HepG2 (cell line): Measurements from ENCODE around the gene LSM10. TPM values are rescaled to one million over a fixed set of nuclear protein-coding genes. Genes with fewer than 3 reads are reported as not detected.

Source experiments
- IRF1 ChIP-seq: sonication (generic); formaldehyde crosslinking; IDR thresholded peaks from 2 replicates; pipeline ENCODE4 v1.4.0; 2020; ENCODE audit warnings: low read depth, mild to moderate bottlenecking, missing genetic modification reagents
- KDM3A ChIP-seq: IDR thresholded peaks from 2 replicates; pipeline ENCODE4 v1.6.1; 2018; ENCODE audit warnings: low read depth, missing compliant biosample characterization
- MLXIP ChIP-seq: sonication (generic); formaldehyde crosslinking; IDR thresholded peaks from 2 replicates; pipeline ENCODE4 v1.9.0; 2021; ENCODE audit warnings: missing genetic modification reagents, borderline replicate concordance
- NFATC3 ChIP-seq: sonication (generic); formaldehyde crosslinking; IDR thresholded peaks from 2 replicates; pipeline ENCODE4 v1.5.1; 2020; ENCODE audit warnings: mild to moderate bottlenecking, missing genetic modification reagents
- NR2F2 ChIP-seq: IDR thresholded peaks from 2 replicates; pipeline ENCODE4 v1.6.1; 2012; ENCODE audit warnings: low read depth, inconsistent platforms, borderline replicate concordance
- NRL ChIP-seq: sonication (generic); formaldehyde crosslinking; IDR thresholded peaks from 2 replicates; pipeline ENCODE4 v1.5.0; 2020; ENCODE audit warnings: missing genetic modification reagents, mild to moderate bottlenecking, moderate library complexity, borderline replicate concordance
- PAF1 ChIP-seq: IDR thresholded peaks from 2 replicates; pipeline ENCODE4 v1.6.1; 2016; ENCODE audit warnings: missing genetic modification reagents, missing compliant biosample characterization
- PHF8 ChIP-seq: sonication (generic); formaldehyde crosslinking; IDR thresholded peaks from 2 replicates; pipeline ENCODE4 v1.5.0; 2020; ENCODE audit warnings: missing genetic modification reagents
- RBFOX2 ChIP-seq: fragments of 200-400 bp; formaldehyde crosslinking; IDR thresholded peaks from 2 replicates; pipeline ENCODE4 v1.6.1; 2017; ENCODE audit warnings: low read depth, mild to moderate bottlenecking, low read length
- ZBTB26 ChIP-seq: IDR thresholded peaks from 2 replicates; pipeline ENCODE4 v1.6.1; 2016; ENCODE audit warnings: missing compliant biosample characterization, missing genetic modification reagents, borderline replicate concordance
- ZNF256 ChIP-seq: sonication (generic); formaldehyde crosslinking; conservative IDR thresholded peaks from 2 replicates; pipeline ENCODE4 v1.4.0; 2020; ENCODE audit warnings: missing genetic modification reagents
- ZNF510 ChIP-seq: sonication (generic); formaldehyde crosslinking; IDR thresholded peaks from 2 replicates; pipeline ENCODE4 v1.4.0; 2020; ENCODE audit warnings: low read depth, mild to moderate bottlenecking, missing genetic modification reagents
- ZNF687 ChIP-seq: sonication (generic); formaldehyde crosslinking; IDR thresholded peaks from 2 replicates; pipeline ENCODE4 v1.5.1; 2020; ENCODE audit warnings: mild to moderate bottlenecking, missing genetic modification reagents, moderate library complexity
- ZNF703 ChIP-seq: sonication (generic); formaldehyde crosslinking; IDR thresholded peaks from 2 replicates; pipeline ENCODE4 v1.5.1; 2020; ENCODE audit warnings: missing genetic modification reagents, mild to moderate bottlenecking, moderate library complexity, borderline replicate concordance
- ZNF746 ChIP-seq: sonication (generic); formaldehyde crosslinking; IDR thresholded peaks from 2 replicates; pipeline ENCODE4 v1.8.0; 2022; ENCODE audit warnings: mild to moderate bottlenecking, missing genetic modification reagents
- ZNF776 ChIP-seq: sonication (generic); formaldehyde crosslinking; IDR thresholded peaks from 2 replicates; pipeline ENCODE4 v1.4.0; 2020; ENCODE audit warnings: mild to moderate bottlenecking, missing genetic modification reagents
- polyA plus RNA-seq, 8 experiments: library from polyadenylated mRNA; depleted of rRNA in 3 of 8; stranded (reverse) in 7 of 8; unstranded in 1 of 8; fragments of >200 nt; fragmentation: Illumina TruSeq in 4 of 8; extraction: Trizol in 4 of 8; gene quantifications; 2 replicates each; pipeline versions ENCODE4 v1.2.1 to v1.2.3, GENCODE V29; 2011 to 2016; ENCODE audit warnings: low read depth in 4 of 8, missing spikeins in 1 of 8, mixed read lengths in 1 of 8; ENCODE audit not compliant: insufficient read depth in 1 of 8
- total RNA-seq, 5 experiments: library from RNA; depleted of rRNA; stranded (reverse); fragments of >200 nt; fragmentation: Illumina TruSeq; extraction: Trizol; gene quantifications; 2 replicates each; pipeline ENCODE4 v1.2.3, GENCODE V29; 2016; ENCODE audit warnings: low read depth in 1 of 5
- TF ChIP-seq, protein P1 (sequence below): sonication (generic); formaldehyde crosslinking; IDR thresholded peaks from 2 replicates; pipeline ENCODE4 v1.5.0; 2020; ENCODE audit warnings: missing genetic modification reagents, mild to moderate bottlenecking, borderline replicate concordance

Gene LSM10
- total and polyA plus RNA-seq, 2 of the 13 experiments (the other 11 are each of a cell fraction or from before 2014, with no cell fraction given), result 14.0 to 52.0 TPM

- TF ChIP-seq NR2F2 (no peak), MLXIP (CRISPR knock-in tag) (no peak), NRL (CRISPR knock-in tag) (peak; percentile 69; the same call in 1 of the 2 replicates), PHF8 (CRISPR knock-in tag) (no peak), ZNF776 (no peak), ZNF687 (CRISPR knock-in tag) (peak; percentile 22; the same call in 1 of the 2 replicates), ZBTB26 (CRISPR knock-in tag) (no peak), KDM3A (CRISPR knock-in tag) (no peak), RBFOX2 (no peak), ZNF746 (CRISPR knock-in tag) (no peak), ZNF256 (no peak), ZNF510 (0 out of 2 replicates have a peak, but pooled peaks have one; percentile 21), NFATC3 (CRISPR knock-in tag) (no peak), PAF1 (CRISPR knock-in tag) (no peak), IRF1 (0 out of 2 replicates have a peak, but pooled peaks have one; percentile 34), ZNF703 (CRISPR knock-in tag) (no peak; the same call in 1 of the 2 replicates)
- TF ChIP-seq, protein P1, sequence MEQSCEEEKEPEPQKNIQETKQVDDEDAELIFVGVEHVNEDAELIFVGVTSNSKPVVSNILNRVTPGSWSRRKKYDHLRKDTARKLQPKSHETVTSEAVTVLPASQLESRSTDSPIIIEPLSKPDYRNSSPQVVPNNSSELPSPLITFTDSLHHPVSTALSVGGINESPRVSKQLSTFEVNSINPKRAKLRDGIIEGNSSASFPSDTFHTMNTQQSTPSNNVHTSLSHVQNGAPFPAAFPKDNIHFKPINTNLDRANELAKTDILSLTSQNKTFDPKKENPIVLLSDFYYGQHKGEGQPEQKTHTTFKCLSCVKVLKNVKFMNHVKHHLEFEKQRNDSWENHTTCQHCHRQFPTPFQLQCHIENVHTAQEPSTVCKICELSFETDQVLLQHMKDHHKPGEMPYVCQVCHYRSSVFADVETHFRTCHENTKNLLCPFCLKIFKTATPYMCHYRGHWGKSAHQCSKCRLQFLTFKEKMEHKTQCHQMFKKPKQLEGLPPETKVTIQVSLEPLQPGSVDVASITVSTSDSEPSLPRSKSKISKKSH (CRISPR knock-in tag), result peak; percentile 56; the same call in 1 of the 2 replicates
These were observed 4.1 kb upstream of the LSM10 start (continued) for GRCh38 chr1:36401602-36402503.
